ENCODE data around the gene TBATA.

TBATA gene

DNA sequence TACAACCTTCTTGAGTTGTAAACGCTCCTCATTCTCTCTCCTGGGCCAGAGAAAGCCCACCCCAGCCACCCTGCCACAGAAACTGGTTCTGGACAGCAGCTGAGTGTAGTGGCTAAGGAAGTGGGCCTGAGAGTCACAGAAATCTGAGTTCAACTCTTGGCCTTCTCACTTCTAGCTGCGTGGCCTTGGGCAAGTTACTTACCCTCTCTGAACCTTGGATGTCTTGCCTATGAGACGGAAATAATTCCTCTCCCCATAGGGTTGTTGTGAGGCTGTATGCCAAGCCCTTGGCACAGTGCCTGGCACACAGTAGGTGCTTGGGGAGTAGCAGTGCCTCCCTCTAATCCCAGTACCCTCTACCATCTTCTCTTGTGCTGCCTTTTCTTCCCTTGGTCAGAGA, 61.4 kb downstream of the TBATA start:
- no peaks in the 10 kb centered on the region for H3K79me2 ChIP-seq (ENCODE audit: insufficient read depth, low read length)

DNA sequence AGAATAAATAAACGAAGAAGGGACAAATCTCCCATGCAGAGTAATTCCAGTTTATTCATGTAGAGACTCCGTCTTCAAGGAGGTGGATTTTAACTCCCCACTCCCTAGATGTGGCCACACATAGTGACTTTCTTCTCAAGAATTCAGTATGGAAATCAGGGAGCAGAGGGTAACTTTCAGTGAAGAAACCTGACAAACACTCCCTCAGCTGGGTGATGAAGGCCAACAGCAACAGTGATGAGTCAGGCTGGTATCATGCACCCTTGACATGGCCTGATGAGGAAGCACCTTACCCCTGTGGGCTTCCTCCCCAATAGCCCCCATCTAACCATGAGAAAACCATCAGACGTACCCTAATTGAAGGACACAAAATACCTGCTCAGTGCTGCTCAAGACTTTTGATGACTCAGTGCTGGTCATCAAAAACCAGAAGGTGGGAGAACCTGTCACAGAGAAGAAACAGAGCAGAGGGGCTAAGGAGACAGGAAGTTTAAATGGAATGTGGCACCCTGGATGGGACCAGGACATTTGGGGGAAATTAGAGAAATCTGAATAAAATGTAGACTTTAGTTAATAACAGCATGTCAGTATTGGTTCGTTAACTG, 62.3 kb downstream of the TBATA start:
- Histone ChIP-seq H3K9ac (ENCODE audit: low read length) (no peak overlapping the region), H3K4me2 (ENCODE audit: low read length) (no peak overlapping the region), H3K9me3 (ENCODE audit: low read length) (no peaks in the 10 kb centered on the region), H3K36me3 (ENCODE audit: insufficient read depth, low read length) (no peaks in the 10 kb centered on the region), H3K4me1 (ENCODE audit: insufficient read depth, low read length, severe bottlenecking) (no peaks in the 10 kb centered on the region), H3K27me3 (ENCODE audit: insufficient read depth, low read length) (0 out of 2 replicates have a peak, but pooled peaks cover 5% of the 10 kb centered on the region), H2AFZ (ENCODE audit: low read length) (no peak overlapping the region), H3K4me3 (ENCODE audit: low read depth, low read length, poor library complexity, severe bottlenecking) (no peak overlapping the region), H3K9me2 (ENCODE audit: low read depth, low read length) (no peaks in the 10 kb centered on the region), H3K79me2 (ENCODE audit: insufficient read depth, low read length) (no peaks in the 10 kb centered on the region), H3F3A (ENCODE audit: insufficient read depth, low read length) (no peaks in the 10 kb centered on the region), H3K27ac (ENCODE audit: low read depth, low read length, poor library complexity, severe bottlenecking) (no peak overlapping the region), H4K20me1 (ENCODE audit: insufficient read depth, low read length) (no peaks in the 10 kb centered on the region)
- no peak for TF ChIP-seq EZH2 (IDR thresholded peaks at IDR 0.05; ENCODE audit: borderline replicate concordance, low read length)
- TF ChIP-seq, protein P1, sequence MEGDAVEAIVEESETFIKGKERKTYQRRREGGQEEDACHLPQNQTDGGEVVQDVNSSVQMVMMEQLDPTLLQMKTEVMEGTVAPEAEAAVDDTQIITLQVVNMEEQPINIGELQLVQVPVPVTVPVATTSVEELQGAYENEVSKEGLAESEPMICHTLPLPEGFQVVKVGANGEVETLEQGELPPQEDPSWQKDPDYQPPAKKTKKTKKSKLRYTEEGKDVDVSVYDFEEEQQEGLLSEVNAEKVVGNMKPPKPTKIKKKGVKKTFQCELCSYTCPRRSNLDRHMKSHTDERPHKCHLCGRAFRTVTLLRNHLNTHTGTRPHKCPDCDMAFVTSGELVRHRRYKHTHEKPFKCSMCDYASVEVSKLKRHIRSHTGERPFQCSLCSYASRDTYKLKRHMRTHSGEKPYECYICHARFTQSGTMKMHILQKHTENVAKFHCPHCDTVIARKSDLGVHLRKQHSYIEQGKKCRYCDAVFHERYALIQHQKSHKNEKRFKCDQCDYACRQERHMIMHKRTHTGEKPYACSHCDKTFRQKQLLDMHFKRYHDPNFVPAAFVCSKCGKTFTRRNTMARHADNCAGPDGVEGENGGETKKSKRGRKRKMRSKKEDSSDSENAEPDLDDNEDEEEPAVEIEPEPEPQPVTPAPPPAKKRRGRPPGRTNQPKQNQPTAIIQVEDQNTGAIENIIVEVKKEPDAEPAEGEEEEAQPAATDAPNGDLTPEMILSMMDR (IDR thresholded peaks at IDR 0.05; ENCODE audit: low read length), result no peak

More for the DNA sequence above, 61.4 kb downstream of the TBATA start:
- no peak overlapping the region for H3K27ac ChIP-seq (ENCODE audit: low read depth, low read length, poor library complexity, severe bottlenecking)
- H3K9me2 ChIP-seq (ENCODE audit: low read depth, low read length), result no peaks in the 10 kb centered on the region
- H3K4me1 ChIP-seq (ENCODE audit: insufficient read depth, low read length, severe bottlenecking), result no peaks in the 10 kb centered on the region
- H3K36me3 ChIP-seq (ENCODE audit: insufficient read depth, low read length), result no peaks in the 10 kb centered on the region
- no peak overlapping the region for H2AFZ ChIP-seq (ENCODE audit: low read length)
- no peaks in the 10 kb centered on the region for H3K9me3 ChIP-seq (ENCODE audit: low read length)
- H3F3A ChIP-seq (ENCODE audit: insufficient read depth, low read length), result no peaks in the 10 kb centered on the region
- H4K20me1 ChIP-seq (ENCODE audit: insufficient read depth, low read length), result no peaks in the 10 kb centered on the region
- H3K9ac ChIP-seq (ENCODE audit: low read length), result no peak overlapping the region
- H3K4me2 ChIP-seq (ENCODE audit: low read length), result no peak overlapping the region
- no peak overlapping the region for H3K4me3 ChIP-seq (ENCODE audit: low read depth, low read length, poor library complexity, severe bottlenecking)
- H3K27me3 ChIP-seq (ENCODE audit: insufficient read depth, low read length), result 0 out of 2 replicates have a peak, but pooled peaks cover 5% of the 10 kb centered on the region
- no peak for TF ChIP-seq EZH2 (IDR thresholded peaks at IDR 0.05; ENCODE audit: borderline replicate concordance, low read length)
- TF ChIP-seq, protein P1 (IDR thresholded peaks at IDR 0.05; ENCODE audit: low read length), result no peak

Measured in OCI-LY1 (cell line).